ENCODE data around the gene TBC1D16.

The TBC1D16 gene

DNA sequence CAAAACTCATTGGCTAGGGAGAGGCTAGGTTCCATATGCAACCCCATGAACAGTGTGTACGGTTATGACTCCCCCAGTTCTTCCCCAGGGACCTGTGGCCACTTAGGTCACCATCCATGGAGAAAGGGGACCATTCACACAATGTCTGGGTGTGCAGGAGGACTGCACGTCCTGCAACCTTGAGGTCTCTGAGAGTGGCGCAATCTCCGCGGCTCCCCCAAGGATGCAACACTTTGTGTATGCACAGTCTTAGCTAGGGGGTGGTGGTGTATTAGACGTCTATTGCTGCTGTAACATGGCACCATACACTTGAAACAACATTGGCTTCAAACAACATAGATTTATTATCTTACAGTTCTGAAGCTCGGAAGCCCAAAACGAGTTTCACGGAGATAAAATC lies 130.8 kb downstream of the TBC1D16 start:
- in situ Hi-C loops (cut with HindIII; ENCODE audit: low sequenced_read_pairs) = no loop called here

DNA sequence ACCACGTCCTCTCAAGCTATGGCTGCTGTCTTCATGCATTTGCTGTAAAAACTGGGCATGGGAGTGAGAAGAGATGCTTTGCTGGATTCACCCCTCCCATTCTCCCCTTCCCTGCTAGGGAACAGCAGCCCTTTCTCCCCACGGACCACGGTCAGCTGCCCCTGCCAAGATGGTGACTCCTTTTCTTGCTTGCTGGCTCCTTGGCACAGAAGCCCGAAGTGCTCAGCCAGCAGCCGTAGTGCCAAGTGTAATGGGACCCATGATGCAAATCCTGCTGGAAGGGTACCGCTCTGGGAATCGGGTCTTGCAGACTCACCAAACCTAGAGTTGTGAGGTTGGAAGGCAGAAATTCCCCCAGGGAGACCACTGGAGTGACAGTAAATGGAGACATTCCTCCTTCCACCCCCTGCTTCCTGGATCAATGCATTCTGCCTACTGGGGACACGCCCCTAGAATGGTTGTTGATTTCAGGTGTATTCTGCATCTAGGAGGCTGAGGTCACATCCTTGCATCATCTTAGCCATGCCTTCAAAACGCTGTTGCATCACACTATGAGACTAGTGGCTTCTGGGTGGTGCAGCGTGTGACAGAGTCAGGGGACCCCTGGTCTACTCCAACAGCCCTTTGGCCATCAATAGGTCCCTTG lies 133.4 kb downstream of the TBC1D16 start:
- in situ Hi-C loops (cut with HindIII; ENCODE audit: low sequenced_read_pairs) = no loop called here

- in situ Hi-C loops (cut with HindIII; ENCODE audit: low sequenced_read_pairs) = no loop called here
Measured at GRCh38 chr17:79901131-79901530, 134.5 kb downstream of the TBC1D16 start.

DNA sequence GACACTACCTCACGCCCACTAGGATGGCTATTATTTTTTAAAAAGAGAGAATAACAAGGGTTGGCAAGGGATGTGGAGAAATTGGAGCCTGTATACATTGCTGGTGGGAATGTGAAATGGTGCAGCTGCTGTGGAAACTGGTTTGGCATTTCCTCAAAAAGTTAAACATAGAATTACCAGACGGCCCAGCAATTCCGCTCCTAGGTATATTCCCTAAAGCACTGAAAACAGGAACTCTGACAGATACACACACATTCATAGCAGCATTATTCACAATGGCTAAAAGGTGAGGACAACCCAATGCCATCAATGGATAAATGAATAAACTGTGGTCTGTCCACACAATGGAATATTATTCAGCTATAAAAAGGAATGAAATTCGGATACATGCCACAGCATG lies 136.1 kb downstream of the TBC1D16 start:
- in situ Hi-C loops (cut with HindIII; ENCODE audit: low sequenced_read_pairs) = no loop called here

DNA sequence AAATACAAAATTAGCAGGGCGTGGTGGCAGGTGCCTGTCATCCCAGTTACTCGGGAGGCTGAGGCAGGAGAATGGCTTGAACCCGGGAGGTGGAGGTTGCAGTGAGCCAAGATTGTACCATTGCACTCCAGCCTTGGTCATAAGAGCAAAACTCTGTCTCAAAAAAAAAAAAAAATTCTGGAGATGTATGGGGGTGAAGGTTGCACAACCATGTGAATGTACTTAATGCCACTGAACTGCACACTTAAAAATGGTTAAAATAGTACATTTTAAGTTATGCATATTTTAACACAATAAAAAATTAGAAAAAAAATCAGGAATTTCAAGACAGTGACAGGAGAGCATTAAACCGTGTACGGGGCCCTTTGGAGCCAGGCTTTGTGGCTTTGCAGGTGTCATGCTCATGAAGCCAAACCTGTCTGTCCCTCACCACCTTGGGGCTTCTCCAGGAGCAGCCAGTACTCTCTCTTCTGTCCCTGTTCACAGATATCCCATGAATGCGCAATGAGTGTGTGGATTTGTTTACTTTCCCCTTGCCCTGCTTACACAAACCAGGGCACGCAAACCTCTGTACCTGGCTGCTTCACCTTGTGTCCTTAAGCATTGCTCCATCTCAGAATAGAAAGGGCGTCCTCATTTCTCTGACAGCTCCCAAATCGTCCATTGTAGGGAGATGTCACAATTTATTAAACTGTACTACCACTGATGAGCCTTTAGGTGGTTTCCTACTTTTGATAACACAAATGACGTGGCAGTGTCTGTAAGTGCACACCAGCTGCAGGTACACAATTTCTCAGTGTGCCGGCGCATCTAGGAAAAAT lies 138.2 kb downstream of the TBC1D16 start:
- in situ Hi-C loops (cut with HindIII; ENCODE audit: low sequenced_read_pairs) = no loop called here

DNA sequence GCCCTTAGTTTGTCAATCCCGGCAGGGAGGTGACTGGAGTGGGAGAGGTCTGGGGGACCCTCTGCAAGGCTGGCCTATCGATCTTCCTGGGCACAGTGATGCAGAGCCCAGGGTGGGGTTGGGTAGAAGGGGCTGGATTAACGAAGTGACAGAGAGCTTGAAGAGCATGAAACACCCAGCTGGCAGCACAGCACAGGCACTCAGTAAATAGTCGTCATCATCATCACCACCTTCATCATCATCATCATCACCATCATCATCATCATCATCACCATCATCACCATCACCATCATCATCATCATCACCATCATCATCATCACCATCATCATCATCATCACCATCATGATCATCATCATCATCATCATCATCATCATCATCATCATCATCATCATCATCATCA lies 142.2 kb downstream of the TBC1D16 start:
- in situ Hi-C loops (cut with HindIII; ENCODE audit: low sequenced_read_pairs) = loop anchor here (5.0 kb wide), 1 partner anchor 86 kb away; no protein-coding TSS in a partner anchor

DNA sequence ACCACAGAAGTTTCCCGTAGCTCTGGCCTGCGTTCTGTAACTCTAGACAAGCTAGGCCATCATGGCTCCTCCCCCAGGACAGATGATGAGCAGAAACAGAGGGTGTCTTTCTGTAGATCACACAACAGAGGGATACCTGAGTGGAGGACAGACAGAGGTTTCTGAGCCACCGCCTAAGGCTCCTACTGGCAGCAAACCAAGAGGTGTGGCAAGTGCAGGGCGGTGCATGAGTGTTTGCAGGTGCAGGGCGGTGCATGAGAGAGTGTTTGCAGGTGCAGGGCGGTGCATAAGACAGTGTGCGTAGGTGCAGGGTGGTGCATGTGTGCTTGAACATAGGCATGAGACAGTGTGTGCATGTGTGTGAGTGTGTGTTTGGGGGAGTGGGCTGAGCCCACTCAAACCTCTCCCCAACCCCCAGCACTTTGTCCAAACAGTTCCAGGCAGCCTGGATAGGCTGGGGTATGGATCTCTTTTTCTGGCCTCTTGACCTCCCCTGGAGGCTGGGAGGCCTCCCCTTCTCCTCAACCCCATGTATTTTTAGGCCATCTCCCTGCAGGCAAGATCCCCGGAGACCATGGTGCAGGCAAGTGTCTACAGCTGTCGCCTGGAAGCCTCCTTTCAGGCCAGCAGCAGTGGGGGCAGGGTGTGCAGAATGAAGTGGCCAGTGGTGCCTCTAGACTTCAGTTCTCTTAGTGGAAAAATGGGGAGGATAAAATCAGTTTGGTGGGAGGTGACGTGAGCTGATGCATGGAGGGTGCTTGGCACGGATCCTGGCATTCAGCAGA lies 143.0 kb downstream of the TBC1D16 start:
- in situ Hi-C loops (cut with HindIII; ENCODE audit: low sequenced_read_pairs) = loop anchor here (5.0 kb wide), 1 partner anchor 85 kb away; no protein-coding TSS in a partner anchor

DNA sequence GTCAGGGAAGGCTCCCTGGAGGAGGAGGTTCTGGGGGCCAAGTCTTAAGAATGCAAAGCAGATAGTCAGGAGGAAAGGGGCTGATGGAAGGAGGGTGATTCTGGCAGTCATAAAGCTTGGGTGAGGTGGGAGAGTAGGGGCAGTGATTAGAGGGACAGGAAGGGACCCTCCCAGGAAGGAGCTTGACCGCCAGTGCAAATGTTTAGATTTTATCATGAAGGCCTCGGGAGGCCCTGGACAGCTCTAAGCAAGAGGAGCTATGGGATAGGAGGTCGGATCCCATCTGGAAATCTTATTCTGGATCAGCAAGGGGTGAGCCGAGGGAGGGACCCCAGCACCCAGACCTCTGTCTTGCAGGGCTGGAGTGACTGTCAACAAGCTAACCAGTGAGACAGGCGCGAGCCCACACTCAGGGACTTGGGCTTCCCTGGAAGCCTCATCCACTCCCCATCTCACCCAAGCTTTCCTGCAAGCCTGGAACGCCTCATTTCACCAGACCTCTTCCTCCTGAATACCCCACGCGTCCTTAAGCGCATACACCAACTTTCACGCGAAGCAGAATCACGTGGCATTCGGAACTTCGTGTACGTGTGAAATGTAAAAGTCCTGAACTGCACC lies 144.4 kb downstream of the TBC1D16 start:
- in situ Hi-C loops (cut with HindIII; ENCODE audit: low sequenced_read_pairs) = loop anchor here (5.0 kb wide), 1 partner anchor 84 kb away; no protein-coding TSS in a partner anchor

DNA sequence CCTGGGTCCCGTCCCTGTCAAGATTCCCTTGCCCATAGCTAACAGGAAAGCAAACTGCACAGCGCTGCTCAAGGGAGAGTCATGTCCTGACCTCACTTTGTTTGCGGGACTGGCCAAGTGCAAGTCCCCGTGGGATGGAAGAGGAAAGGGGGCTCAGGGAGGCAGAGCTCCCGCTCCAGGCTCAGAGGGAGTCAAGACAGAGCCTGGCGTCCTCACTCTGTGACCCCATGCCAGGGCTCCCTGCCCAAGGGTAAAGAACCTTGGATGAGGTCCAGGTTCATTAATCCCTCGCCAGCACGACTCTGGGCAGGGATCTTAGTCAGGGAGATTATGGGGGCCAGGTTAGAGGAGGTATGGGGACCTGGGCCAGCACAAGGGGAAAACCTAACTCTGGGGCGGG lies 145.0 kb downstream of the TBC1D16 start:
- in situ Hi-C loops (cut with HindIII; ENCODE audit: low sequenced_read_pairs) = loop anchor here (5.0 kb wide), 1 partner anchor 83 kb away; no protein-coding TSS in a partner anchor

DNA sequence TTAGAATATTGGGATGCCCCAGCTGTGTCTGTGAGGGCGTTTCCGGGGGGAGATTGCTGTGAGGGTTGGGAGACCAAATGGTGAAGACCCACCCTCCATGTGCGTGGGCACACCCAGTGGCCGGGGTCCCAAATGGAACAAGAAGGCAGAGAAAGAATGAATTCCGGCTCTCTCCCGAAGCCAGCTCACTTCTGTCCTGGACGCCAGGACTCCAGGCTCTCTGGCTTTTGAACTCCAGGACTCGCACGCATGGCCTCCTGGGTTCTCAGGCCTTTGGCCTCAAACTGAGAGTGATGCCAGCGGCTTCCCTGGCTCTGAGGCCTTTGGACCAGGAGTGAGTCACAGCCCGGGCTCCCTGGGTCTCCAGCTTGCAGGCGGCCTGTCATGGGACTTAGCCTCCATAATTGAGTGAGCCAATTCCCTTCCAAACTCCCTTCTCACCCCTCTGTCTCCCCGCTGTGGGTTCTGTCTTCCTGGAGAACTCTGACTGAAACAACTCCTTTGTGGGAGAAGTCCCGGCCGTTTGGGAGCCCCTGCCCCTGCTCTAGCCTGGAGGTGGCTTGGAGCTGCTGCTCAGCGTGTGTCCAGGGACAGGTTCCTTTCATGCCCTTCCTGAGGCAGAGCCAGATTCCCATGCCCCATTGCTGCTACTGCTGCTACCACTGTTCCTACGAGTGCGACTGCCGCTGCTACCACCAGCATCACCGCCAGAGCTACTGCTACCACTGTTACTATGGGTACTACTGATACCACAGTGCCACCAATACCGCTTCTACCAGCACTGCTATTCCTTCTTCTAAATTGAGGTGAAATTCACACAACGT lies 146.6 kb downstream of the TBC1D16 start:
- in situ Hi-C loops (cut with HindIII; ENCODE audit: low sequenced_read_pairs) = no loop called here

GRCh38 chr17:79888009-79888540 lies 147.6 kb downstream of the TBC1D16 start:
- in situ Hi-C loops (cut with HindIII; ENCODE audit: low sequenced_read_pairs) = no loop called here

DNA sequence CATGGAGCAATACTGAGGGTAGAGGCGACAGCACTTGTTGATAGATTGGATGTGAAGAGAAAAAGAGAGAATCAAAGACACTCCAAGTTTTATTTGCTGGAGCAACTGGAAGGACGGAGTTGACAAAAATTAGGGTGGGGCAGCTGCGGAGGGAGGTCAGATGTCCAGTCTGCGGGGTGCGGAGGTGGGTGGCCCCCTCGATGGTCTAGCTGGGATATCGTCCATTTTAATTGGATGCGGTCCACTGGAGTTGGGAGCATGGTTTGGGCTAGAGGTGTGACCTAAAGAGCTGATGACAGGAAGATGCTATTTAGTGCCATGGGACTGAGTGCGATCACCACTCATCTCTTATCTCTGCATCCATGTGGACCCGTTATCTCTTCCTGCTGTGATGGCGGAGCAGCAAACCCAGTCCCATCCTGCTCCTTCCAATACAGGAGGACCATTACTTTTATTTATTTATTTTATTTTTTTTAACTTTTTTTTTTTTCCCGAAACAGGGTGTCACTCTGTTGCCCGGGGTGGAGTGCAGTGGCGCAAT lies 148.2 kb downstream of the TBC1D16 start:
- in situ Hi-C loops (cut with HindIII; ENCODE audit: low sequenced_read_pairs) = no loop called here

DNA sequence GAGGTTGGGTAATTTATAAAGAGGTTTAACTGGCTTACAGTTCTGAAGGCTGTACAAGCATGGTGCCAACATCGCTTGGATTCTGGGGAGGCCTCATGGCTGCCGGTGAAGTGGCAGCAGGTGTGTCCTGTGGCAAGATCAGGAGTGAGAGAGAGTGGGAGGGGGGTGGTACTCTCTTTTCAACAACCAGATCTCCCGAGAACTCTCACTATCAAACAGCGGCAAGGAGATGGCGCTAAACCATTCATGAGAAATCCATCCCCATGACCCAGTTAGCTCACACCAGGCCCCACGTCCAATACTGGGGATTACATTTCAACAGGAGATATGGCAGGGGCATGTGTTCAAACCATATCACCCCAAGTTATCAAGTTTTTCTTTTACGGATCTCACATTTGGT lies 152.5 kb downstream of the TBC1D16 start:
- in situ Hi-C loops (cut with HindIII; ENCODE audit: low sequenced_read_pairs) = no loop called here
